Measurements from ENCODE around the gene UBE4B. TPM values are rescaled to one million over a fixed set of nuclear protein-coding genes. Genes with fewer than 3 reads are reported as not detected.

UBE4B gene
- total RNA-seq, 1 experiment from 2014 or later: 54.7 TPM

- no peak for ATAC-seq
- Histone ChIP-seq H3K4me1 (ENCODE audit: control insufficient read depth, insufficient read depth, low read length) (no peaks in the 10 kb centered on the region), H3K36me3 (ENCODE audit: control insufficient read depth, insufficient read depth, low read length) (peaks cover 9% of the 10 kb centered on the region), H3K27me3 (ENCODE audit: control insufficient read depth, insufficient read depth, low read length) (no peaks in the 10 kb centered on the region), H3K4me3 (ENCODE audit: low read depth in 2 of 2, low read length in 2 of 2) (no peak overlapping the region), H3K27ac (ENCODE audit: low read length) (no peak overlapping the region), H3K9me3 (ENCODE audit: control insufficient read depth, insufficient read depth, low read depth, low read length) (no peaks in the 10 kb centered on the region)
- ChIA-PET POLR2A (no interaction called here), CTCF (no interaction called here)
- BruUV-seq (replicated peaks): no TSS peak
- in situ Hi-C loops (cut with HindIII; ENCODE audit: low pct_unique_long_range_greater_than_20kb, low sequenced_read_pairs): no loop called here
- no peak for DNase-seq (ENCODE audit: low read depth, low spot score)
- TF ChIP-seq TCF7L2 (IDR thresholded peaks at IDR 0.05; ENCODE audit: low read depth, low read length): no peak
- TF ChIP-seq, protein P1, sequence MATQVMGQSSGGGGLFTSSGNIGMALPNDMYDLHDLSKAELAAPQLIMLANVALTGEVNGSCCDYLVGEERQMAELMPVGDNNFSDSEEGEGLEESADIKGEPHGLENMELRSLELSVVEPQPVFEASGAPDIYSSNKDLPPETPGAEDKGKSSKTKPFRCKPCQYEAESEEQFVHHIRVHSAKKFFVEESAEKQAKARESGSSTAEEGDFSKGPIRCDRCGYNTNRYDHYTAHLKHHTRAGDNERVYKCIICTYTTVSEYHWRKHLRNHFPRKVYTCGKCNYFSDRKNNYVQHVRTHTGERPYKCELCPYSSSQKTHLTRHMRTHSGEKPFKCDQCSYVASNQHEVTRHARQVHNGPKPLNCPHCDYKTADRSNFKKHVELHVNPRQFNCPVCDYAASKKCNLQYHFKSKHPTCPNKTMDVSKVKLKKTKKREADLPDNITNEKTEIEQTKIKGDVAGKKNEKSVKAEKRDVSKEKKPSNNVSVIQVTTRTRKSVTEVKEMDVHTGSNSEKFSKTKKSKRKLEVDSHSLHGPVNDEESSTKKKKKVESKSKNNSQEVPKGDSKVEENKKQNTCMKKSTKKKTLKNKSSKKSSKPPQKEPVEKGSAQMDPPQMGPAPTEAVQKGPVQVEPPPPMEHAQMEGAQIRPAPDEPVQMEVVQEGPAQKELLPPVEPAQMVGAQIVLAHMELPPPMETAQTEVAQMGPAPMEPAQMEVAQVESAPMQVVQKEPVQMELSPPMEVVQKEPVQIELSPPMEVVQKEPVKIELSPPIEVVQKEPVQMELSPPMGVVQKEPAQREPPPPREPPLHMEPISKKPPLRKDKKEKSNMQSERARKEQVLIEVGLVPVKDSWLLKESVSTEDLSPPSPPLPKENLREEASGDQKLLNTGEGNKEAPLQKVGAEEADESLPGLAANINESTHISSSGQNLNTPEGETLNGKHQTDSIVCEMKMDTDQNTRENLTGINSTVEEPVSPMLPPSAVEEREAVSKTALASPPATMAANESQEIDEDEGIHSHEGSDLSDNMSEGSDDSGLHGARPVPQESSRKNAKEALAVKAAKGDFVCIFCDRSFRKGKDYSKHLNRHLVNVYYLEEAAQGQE (IDR thresholded peaks at IDR 0.05; ENCODE audit: insufficient read depth in 1 of 2, low read depth in 2 of 2, low read length in 1 of 2): no peak
- TF ChIP-seq, protein P2, sequence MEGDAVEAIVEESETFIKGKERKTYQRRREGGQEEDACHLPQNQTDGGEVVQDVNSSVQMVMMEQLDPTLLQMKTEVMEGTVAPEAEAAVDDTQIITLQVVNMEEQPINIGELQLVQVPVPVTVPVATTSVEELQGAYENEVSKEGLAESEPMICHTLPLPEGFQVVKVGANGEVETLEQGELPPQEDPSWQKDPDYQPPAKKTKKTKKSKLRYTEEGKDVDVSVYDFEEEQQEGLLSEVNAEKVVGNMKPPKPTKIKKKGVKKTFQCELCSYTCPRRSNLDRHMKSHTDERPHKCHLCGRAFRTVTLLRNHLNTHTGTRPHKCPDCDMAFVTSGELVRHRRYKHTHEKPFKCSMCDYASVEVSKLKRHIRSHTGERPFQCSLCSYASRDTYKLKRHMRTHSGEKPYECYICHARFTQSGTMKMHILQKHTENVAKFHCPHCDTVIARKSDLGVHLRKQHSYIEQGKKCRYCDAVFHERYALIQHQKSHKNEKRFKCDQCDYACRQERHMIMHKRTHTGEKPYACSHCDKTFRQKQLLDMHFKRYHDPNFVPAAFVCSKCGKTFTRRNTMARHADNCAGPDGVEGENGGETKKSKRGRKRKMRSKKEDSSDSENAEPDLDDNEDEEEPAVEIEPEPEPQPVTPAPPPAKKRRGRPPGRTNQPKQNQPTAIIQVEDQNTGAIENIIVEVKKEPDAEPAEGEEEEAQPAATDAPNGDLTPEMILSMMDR (IDR thresholded peaks at IDR 0.05): no peak
- TF ChIP-seq SIN3A (IDR thresholded peaks at IDR 0.05; ENCODE audit: borderline replicate concordance, insufficient read depth, low read depth, low read length): no peak
- no peak for TF ChIP-seq POLR2AphosphoS5 (IDR thresholded peaks at IDR 0.05; ENCODE audit: low read depth, low read length)
- intact Hi-C loops (cut with micrococcal nuclease; ENCODE audit: unreplicated experiment): no loop called here
Observed at GRCh38 chr1:10171105-10171767, 138.5 kb downstream of the UBE4B start.

DNA sequence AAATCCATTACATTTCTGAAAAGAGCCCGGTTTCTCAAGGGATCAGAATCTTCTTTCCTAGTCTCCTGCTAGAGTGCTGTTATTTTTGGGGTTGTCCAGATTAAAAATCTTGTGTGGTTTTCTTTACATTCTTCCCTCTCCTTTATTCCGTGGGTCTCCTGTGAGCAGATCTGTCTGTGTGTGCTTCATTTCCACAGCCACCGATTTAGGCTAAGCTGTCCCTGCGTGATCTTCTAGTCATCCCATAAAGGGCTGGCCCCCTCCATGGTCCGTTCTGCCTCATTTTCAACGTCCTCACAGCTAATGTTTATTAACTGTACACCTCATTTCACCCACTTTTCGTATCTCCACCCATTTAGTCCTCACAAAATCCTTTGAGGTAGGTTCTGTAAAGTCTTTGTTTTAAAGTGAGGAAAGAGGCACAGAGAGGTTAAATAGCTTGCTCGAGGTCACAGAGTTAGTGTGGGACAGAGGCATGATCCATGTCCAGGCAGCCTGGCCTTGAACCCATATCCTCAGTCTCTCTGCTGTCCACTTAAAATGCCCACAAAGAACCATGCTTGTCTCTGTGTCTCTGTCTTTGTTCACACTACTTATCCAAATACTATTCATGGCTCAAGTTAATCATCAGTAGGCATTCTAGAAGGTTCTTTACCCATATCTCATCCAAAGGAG, 139.4 kb downstream of the UBE4B start:
- no TSS peak for BruUV-seq (replicated peaks)
- TF ChIP-seq, protein P1 (IDR thresholded peaks at IDR 0.05; ENCODE audit: insufficient read depth in 1 of 2, low read depth in 2 of 2, low read length in 1 of 2): no peak
- TF ChIP-seq SIN3A (IDR thresholded peaks at IDR 0.05; ENCODE audit: borderline replicate concordance, insufficient read depth, low read depth, low read length) (no peak), POLR2AphosphoS5 (IDR thresholded peaks at IDR 0.05; ENCODE audit: low read depth, low read length) (no peak), TCF7L2 (IDR thresholded peaks at IDR 0.05; ENCODE audit: low read depth, low read length) (no peak)
- TF ChIP-seq, protein P2 (IDR thresholded peaks at IDR 0.05): no peak
- CTCF ChIA-PET: no interaction called here
- Histone ChIP-seq H3K27ac (ENCODE audit: low read length) (no peak overlapping the region), H3K36me3 (ENCODE audit: control insufficient read depth, insufficient read depth, low read length) (peaks cover 9% of the 10 kb centered on the region), H3K4me3 (ENCODE audit: low read depth in 2 of 2, low read length in 2 of 2) (no peak overlapping the region), H3K27me3 (ENCODE audit: control insufficient read depth, insufficient read depth, low read length) (no peaks in the 10 kb centered on the region), H3K9me3 (ENCODE audit: control insufficient read depth, insufficient read depth, low read depth, low read length) (no peaks in the 10 kb centered on the region), H3K4me1 (ENCODE audit: control insufficient read depth, insufficient read depth, low read length) (no peaks in the 10 kb centered on the region)
- POLR2A ChIA-PET: no interaction called here
- ATAC-seq (no peak), DNase-seq (ENCODE audit: low read depth, low spot score) (no peak)
- intact Hi-C loops (cut with micrococcal nuclease; ENCODE audit: unreplicated experiment): no loop called here
- in situ Hi-C loops (cut with HindIII; ENCODE audit: low pct_unique_long_range_greater_than_20kb, low sequenced_read_pairs): no loop called here
